KMS-11 (cell line): ENCODE measurements around the gene HPSE2.
A peak's percentile ranks its signal among the peaks of the same experiment; 100 is the strongest.
"Not testable (repeated sequence)": the region's sequence is repeated elsewhere in the genome, so short reads cannot be mapped to it uniquely, and the experiment has no call there.

Source experiments
- H2AFZ ChIP-seq: fragments of 200-600 bp; sonication (generic); 2 replicates; pipeline ENCODE4 v1.6.1; 2016; ENCODE audit warnings: antibody characterized with exemption, mixed run types, low read depth
- H3K27ac ChIP-seq: fragments of 200-600 bp; sonication (generic); 2 replicates; pipeline ENCODE4 v1.6.1; 2016; ENCODE audit warnings: mild to moderate bottlenecking, mixed run types
- H3K27me3 ChIP-seq: fragments of 200-600 bp; sonication (generic); 2 replicates; pipeline ENCODE4 v1.6.1; 2017; ENCODE audit warnings: mild to moderate bottlenecking, low read depth, mixed run types, moderate library complexity; ENCODE audit not compliant: insufficient read depth
- H3K36me3 ChIP-seq: fragments of 200-600 bp; sonication (generic); 2 replicates; pipeline ENCODE4 v1.6.1; 2017; ENCODE audit warnings: mild to moderate bottlenecking, mixed run types; ENCODE audit not compliant: insufficient read depth
- H3K4me1 ChIP-seq: fragments of 200-600 bp; sonication (generic); 2 replicates; pipeline ENCODE4 v1.6.1; 2016; ENCODE audit warnings: mild to moderate bottlenecking, low read depth, mixed run types; ENCODE audit not compliant: poor library complexity, severe bottlenecking
- H3K4me2 ChIP-seq: fragments of 200-600 bp; sonication (generic); 2 replicates; pipeline ENCODE4 v1.7.0; 2016; ENCODE audit warnings: mild to moderate bottlenecking, mixed run types
- H3K4me3 ChIP-seq: fragments of 200-600 bp; sonication (generic); IDR thresholded peaks from 2 replicates; pipeline ENCODE4 v1.6.1; 2017; ENCODE audit warnings: low read depth, low read length, mixed read lengths; ENCODE audit not compliant: insufficient read depth
- H3K79me2 ChIP-seq: fragments of 200-600 bp; sonication (generic); 2 replicates; pipeline ENCODE4 v1.6.1; 2016; ENCODE audit warnings: low read depth, mixed run types; ENCODE audit not compliant: insufficient read depth
- H3K9ac ChIP-seq: fragments of 200-600 bp; sonication (generic); 2 replicates; pipeline ENCODE4 v1.6.1; 2016; ENCODE audit warnings: mild to moderate bottlenecking, mixed run types
- H4K20me1 ChIP-seq: fragments of 200-600 bp; sonication (generic); 2 replicates; pipeline ENCODE4 v1.6.1; 2016; ENCODE audit warnings: mild to moderate bottlenecking, mixed run types; ENCODE audit not compliant: insufficient read depth
- TF ChIP-seq, protein P1 (sequence below): fragments of 200-600 bp; sonication (generic); conservative IDR thresholded peaks from 2 replicates; pipeline ENCODE4 v1.6.1; 2017; ENCODE audit warnings: low read depth, mild to moderate bottlenecking, antibody characterized with exemption, low read length, moderate library complexity, mixed read lengths

HPSE2 gene

DNA sequence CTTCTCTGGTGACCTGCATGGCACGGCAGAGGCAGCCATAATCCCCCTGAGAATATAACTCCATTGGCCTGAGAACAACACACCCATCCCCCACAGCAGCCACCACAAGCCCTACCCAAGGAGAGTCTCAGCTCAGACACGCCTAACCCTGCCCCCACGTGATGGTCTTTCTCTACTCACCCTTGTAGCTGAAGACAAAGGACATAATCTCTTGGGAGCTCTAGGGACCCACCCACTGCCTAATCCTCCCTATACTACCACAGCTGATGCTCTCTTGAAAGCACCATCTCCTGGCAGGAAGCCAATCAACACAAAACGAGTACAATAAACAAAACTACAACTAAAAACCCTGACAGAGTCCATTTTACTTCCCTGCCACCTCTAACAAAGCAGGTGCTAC lies 30.7 kb upstream of the HPSE2 start:
- H3K4me3 ChIP-seq = no peak overlapping the region
- H3K36me3 ChIP-seq = no peaks in the 10 kb centered on the region
- no peak overlapping the region for H3K9ac ChIP-seq
- no peaks in the 10 kb centered on the region for H4K20me1 ChIP-seq
- H3K4me1 ChIP-seq = no peaks in the 10 kb centered on the region
- no peaks in the 10 kb centered on the region for H3K79me2 ChIP-seq
- H2AFZ ChIP-seq = no peak overlapping the region
- H3K27me3 ChIP-seq = no peaks in the 10 kb centered on the region
- TF ChIP-seq, protein P1, sequence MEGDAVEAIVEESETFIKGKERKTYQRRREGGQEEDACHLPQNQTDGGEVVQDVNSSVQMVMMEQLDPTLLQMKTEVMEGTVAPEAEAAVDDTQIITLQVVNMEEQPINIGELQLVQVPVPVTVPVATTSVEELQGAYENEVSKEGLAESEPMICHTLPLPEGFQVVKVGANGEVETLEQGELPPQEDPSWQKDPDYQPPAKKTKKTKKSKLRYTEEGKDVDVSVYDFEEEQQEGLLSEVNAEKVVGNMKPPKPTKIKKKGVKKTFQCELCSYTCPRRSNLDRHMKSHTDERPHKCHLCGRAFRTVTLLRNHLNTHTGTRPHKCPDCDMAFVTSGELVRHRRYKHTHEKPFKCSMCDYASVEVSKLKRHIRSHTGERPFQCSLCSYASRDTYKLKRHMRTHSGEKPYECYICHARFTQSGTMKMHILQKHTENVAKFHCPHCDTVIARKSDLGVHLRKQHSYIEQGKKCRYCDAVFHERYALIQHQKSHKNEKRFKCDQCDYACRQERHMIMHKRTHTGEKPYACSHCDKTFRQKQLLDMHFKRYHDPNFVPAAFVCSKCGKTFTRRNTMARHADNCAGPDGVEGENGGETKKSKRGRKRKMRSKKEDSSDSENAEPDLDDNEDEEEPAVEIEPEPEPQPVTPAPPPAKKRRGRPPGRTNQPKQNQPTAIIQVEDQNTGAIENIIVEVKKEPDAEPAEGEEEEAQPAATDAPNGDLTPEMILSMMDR = no peak
- no peak overlapping the region for H3K4me2 ChIP-seq
- H3K27ac ChIP-seq = no peak overlapping the region

GRCh38 chr10:99248824-99249223 lies 13.2 kb upstream of the HPSE2 start:
- no peak overlapping the region for H3K9ac ChIP-seq
- H3K4me3 ChIP-seq = no peak overlapping the region
- no peaks in the 10 kb centered on the region for H3K27me3 ChIP-seq
- no peaks in the 10 kb centered on the region for H4K20me1 ChIP-seq
- H2AFZ ChIP-seq = no peak overlapping the region
- no peaks in the 10 kb centered on the region for H3K79me2 ChIP-seq
- H3K36me3 ChIP-seq = no peaks in the 10 kb centered on the region
- H3K4me1 ChIP-seq = no peaks in the 10 kb centered on the region
- no peak overlapping the region for H3K4me2 ChIP-seq
- no peak overlapping the region for H3K27ac ChIP-seq
- TF ChIP-seq, protein P1 = no peak

DNA sequence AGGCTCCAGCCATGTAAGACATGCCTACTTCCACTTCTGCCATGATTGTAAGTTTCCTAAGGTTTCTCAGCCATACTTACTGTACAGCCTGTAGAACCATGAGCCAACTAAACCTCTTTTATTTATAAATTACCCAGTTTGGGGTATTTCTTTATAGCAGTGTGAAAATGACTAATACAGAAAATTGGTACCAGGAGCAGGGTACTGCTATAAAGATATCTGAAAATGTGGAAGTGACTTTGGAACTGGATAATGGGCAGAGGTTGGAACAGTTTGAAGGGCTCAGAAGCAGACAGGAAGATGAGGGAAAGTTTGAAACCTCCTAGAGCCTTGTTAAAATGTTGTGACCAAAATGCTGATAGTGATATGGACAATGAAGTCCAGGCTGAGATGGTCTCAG lies 12.2 kb upstream of the HPSE2 start:
- not testable (repeated sequence) for H3K79me2 ChIP-seq, H4K20me1 ChIP-seq, H3K4me1 ChIP-seq, H3K36me3 ChIP-seq, H3K27me3 ChIP-seq, H3K27ac ChIP-seq, H3K4me2 ChIP-seq, H2AFZ ChIP-seq, H3K4me3 ChIP-seq, H3K9ac ChIP-seq

- Histone ChIP-seq H3K4me2 (no peak overlapping the region), H2AFZ (no peak overlapping the region), H3K4me3 (no peak overlapping the region), H3K36me3 (no peaks in the 10 kb centered on the region), H3K27me3 (no peaks in the 10 kb centered on the region), H3K9ac (no peak overlapping the region), H3K27ac (no peak overlapping the region), H3K4me1 (no peaks in the 10 kb centered on the region), H3K79me2 (no peaks in the 10 kb centered on the region), H4K20me1 (no peaks in the 10 kb centered on the region)
- TF ChIP-seq, protein P1 = no peak
These were observed 1.1 kb upstream of the HPSE2 start for GRCh38 chr10:99236627-99237309.

DNA sequence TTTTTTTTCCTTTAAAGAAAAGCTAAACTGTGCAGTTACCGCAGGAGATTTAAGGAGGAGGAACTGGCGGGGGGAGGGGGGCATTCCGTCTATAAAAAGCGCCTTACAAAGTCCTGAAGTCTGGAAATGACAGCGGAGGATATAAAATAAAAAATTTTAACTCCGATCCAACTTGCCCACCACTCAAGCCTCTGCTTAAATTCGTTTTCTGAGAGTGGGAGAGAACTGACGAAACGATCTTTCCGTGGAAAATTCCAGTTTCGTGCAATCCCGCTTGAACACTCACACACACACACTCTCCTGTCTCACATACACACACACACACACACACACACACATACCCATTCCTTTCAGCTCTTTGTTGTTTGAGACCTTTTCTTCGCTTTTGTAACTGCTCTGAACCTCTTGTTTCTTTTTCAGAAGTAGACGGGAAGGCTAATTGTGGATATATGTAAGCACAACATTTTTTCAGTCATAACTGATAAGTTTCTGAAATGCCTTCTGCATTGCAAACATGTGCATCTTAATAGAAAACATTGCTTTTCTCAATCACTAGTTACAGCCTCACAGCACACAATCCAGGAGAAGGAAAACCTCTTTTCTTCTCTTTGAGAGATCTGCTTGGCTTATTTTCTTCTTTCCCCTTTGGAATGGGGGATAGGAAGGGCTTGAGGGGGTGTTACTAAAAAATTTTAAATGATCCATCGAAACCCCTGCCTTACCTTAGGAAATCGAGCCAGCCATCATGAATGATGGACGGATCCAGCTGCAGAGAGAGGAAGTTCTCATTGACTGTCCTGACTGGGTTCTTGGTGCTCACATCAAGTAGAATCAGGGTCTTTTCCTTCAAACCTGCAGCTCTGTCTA lies 628 bp downstream of the HPSE2 start:
- H3K4me2 ChIP-seq = peak overlapping the region; percentile 80
- H3K79me2 ChIP-seq = no peaks in the 10 kb centered on the region
- TF ChIP-seq, protein P1 = no peak
- H4K20me1 ChIP-seq = no peaks in the 10 kb centered on the region
- H3K27me3 ChIP-seq = no peaks in the 10 kb centered on the region
- peak overlapping the region; percentile 85 for H2AFZ ChIP-seq
- H3K4me3 ChIP-seq = no peak overlapping the region
- no peak overlapping the region for H3K27ac ChIP-seq
- H3K36me3 ChIP-seq = no peaks in the 10 kb centered on the region
- no peaks in the 10 kb centered on the region for H3K4me1 ChIP-seq
- peak overlapping the region; percentile 79; the same call in 1 of the 2 replicates for H3K9ac ChIP-seq
